Retinal pigment epithelial cell (primary cell): Measurements from ENCODE around the gene APOBEC3B.

Source experiments
- DNase-seq: peaks from one replicate; pipeline ENCODE4 v3.0.0-alpha.2; 2010; ENCODE audit warnings: low read depth
- H3K4me3 ChIP-seq: 2 replicates; pipeline ENCODE4 v1.5.1; 2011; ENCODE audit warnings: mild to moderate bottlenecking, low read length, control low read depth, moderate library complexity
- TF ChIP-seq, protein P1 (sequence below): conservative IDR thresholded peaks from 2 replicates; pipeline ENCODE4 v1.5.1; 2011; ENCODE audit warnings: low read depth, low read length, control low read depth, inconsistent platforms

APOBEC3B gene

DNA sequence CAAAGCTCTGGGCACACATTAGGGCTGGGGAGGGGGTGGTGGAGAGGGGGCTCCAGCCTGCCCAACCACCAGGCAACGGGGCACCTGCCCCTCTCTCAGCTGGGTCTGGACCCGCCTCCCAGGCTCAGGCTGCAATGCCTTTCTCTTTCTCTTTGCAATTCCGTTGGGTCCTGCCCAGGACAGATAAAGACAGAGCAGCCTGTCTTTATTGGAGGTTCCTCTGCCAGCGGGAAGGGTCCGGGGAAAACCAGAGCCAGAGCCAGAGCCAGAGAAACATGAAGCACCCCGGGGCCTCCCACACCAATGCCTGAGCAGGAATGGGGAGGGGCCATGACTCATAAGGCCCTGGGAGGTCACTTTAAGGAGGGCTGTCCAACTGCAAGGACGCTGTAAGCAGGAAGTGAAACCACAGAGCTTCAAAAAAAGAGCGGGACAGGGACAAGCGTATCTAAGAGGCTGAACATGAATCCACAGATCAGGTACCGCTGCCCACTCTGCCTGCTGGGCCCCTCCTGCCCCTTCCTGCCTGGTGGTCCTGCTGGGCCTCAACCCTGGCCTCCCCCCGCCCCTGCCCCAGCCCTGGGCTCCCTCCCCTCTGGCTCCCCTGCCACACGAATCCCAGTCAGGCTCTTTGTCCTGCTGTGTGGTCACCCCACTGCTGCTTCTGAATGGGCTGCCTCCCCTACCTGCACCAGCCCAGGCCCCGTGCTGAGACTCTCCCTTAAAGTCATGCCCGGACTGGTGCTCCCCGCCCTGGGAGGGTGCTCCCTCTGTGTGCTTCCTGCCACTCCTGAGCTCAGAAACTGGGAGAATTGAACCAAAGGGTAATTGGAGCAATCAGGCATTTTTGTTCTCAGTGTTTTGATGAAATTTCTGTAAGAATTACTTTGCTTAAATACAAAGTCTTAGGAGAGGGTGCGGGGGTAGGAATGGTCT, at the start of gene APOBEC3B:
Gene APOBEC3B (plus strand): TSS at position 356 of the 936 bp plus-strand sequence. CDS start 107 bp downstream, at position 463.
- H3K4me3 ChIP-seq: peak within 1 kb of the TSS; percentile 31
- TF ChIP-seq, protein P1, sequence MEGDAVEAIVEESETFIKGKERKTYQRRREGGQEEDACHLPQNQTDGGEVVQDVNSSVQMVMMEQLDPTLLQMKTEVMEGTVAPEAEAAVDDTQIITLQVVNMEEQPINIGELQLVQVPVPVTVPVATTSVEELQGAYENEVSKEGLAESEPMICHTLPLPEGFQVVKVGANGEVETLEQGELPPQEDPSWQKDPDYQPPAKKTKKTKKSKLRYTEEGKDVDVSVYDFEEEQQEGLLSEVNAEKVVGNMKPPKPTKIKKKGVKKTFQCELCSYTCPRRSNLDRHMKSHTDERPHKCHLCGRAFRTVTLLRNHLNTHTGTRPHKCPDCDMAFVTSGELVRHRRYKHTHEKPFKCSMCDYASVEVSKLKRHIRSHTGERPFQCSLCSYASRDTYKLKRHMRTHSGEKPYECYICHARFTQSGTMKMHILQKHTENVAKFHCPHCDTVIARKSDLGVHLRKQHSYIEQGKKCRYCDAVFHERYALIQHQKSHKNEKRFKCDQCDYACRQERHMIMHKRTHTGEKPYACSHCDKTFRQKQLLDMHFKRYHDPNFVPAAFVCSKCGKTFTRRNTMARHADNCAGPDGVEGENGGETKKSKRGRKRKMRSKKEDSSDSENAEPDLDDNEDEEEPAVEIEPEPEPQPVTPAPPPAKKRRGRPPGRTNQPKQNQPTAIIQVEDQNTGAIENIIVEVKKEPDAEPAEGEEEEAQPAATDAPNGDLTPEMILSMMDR: no peak
- DNase-seq: peak; percentile 83

DNA sequence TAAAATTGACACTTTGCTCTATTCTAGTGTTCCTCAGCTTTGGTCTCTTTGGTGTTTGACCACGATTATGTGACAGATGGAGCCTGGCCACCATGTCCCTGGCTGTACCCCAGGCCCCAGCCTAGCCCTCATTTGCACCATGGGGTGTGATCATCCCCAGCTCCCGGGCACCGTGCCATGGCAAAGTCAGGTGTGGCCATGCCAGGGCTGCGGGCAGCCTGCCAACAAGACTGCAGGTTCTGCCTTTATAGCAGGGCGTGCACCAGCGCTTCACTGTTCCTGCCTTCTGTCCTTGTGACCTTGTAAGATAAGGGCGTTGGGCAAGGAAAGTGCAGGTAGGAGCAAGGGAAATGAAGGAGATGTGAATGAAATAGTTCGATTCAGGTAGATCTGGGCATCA, 47.1 kb upstream of the APOBEC3B start:
- TF ChIP-seq, protein P1: no peak
- DNase-seq: no peak
- H3K4me3 ChIP-seq: no peak overlapping the region

DNA sequence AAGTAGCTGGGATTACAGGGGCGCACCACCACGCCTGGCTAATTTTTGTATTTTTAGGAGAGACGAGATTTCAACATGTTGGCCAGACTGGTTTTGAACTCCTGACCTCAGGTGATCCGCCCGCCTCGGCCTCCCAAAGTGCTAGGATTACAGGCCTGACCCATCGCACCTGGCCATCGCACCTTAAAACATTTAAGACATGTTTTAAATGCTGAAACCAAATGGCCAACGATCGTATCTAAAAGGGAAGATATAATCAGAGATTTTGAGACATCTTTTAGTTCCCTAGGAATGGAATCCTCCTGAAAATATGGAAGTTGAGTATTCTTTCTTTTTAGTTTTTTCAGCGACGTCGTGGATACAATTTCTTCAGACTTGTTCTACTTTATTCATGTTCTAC, 46.5 kb upstream of the APOBEC3B start:
- no peak overlapping the region for H3K4me3 ChIP-seq
- DNase-seq: no peak
- TF ChIP-seq, protein P1: no peak

DNA sequence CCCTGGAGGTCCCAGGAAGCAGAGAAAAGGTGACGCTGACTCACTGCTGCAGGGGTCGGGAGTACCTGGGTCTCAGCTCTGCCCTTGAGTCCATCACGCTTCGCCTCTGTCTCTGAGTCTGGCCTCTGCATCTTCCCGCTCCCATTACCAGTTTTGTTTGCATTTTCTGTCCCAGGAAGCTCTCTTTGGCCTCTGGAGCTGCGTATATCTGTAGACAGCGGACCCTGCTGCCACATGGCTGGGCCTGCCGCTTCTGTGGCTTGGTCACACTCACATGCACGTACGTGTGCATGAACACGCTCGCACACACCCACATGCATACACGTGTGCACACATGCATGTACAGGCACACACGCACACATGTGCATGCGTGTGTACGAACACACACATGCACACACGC, 45.6 kb upstream of the APOBEC3B start:
- no peak overlapping the region for H3K4me3 ChIP-seq
- no peak for DNase-seq
- TF ChIP-seq, protein P1: no peak

DNA sequence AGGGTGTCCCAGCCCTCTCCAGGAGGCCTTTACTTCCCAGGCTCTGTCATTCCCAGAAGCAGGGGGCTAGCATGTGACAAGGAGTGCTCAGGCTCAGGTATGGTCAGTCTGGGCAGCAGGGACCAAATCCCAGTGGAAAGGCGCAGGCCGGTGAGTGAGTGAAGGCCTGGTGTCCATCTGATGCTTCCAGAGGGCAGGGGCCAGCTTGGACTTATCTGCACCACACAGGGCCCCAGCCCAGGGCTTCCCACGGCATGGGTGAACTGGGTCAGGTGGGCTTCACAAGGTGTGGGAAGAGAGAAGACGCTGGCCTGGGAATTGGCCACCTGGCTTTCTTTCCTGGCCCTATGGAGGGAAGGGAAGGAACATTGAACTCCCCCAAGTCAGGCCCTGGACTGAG, 45.1 kb upstream of the APOBEC3B start:
- DNase-seq: no peak
- TF ChIP-seq, protein P1: no peak
- no peak overlapping the region for H3K4me3 ChIP-seq

DNA sequence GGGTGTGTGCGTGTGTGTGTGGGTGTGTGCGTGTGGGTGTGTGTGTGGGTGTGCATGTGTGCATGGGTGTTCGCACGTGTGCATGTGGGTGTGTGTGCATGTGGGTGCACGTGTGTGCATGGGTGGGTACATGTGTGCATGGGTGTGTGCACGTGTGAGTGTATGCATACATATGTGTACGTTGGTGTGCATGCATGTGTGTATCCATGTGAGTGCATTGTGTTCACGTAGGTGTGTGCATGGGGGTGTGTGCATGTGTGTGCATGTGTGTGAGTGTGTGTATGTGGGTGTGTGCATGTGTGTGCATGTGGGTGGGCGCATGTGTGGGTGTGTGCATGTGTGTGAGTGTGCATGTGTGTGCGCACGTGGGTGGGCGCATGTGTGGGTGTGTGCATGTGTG, 44.6 kb upstream of the APOBEC3B start:
- no peak for DNase-seq
- TF ChIP-seq, protein P1: no peak
- no peak overlapping the region for H3K4me3 ChIP-seq

DNA sequence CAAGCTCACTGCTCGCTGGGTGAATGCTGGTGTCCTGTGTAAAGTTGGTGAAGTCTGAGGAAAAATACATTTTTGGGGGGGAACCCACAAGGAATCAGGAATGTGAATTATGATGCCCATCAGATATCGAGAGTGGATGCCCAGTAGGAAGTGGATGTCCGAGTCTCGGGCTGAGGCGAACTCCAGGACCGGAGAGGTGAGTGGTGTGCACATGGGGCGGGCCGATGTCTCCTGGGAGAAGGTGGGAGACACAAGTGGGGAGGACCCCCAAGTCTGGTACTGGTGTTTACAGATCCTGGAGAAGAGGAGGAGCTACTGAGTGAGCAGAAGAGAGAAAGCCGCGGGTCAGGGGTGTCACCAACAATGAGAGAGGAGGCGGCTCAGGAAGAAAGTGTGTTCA, 43.9 kb upstream of the APOBEC3B start:
- TF ChIP-seq, protein P1: no peak
- H3K4me3 ChIP-seq: no peak overlapping the region
- DNase-seq: no peak
